Ramos (cell line): ENCODE measurements around the gene RANGRF.
"Not testable (repeated sequence)": the region's sequence is repeated elsewhere in the genome, so short reads cannot be mapped to it uniquely, and the experiment has no call there.

Source experiments
- in situ Hi-C: fragments of 300-500 bp; cut with MboI; formaldehyde crosslinking; loops from one replicate; pipeline ENCODE4 v1.14.3; 2022; ENCODE audit warnings: low sequenced_read_pairs; ENCODE audit not compliant: unreplicated experiment

The RANGRF gene, protein sequence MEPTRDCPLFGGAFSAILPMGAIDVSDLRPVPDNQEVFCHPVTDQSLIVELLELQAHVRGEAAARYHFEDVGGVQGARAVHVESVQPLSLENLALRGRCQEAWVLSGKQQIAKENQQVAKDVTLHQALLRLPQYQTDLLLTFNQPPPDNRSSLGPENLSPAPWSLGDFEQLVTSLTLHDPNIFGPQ

DNA sequence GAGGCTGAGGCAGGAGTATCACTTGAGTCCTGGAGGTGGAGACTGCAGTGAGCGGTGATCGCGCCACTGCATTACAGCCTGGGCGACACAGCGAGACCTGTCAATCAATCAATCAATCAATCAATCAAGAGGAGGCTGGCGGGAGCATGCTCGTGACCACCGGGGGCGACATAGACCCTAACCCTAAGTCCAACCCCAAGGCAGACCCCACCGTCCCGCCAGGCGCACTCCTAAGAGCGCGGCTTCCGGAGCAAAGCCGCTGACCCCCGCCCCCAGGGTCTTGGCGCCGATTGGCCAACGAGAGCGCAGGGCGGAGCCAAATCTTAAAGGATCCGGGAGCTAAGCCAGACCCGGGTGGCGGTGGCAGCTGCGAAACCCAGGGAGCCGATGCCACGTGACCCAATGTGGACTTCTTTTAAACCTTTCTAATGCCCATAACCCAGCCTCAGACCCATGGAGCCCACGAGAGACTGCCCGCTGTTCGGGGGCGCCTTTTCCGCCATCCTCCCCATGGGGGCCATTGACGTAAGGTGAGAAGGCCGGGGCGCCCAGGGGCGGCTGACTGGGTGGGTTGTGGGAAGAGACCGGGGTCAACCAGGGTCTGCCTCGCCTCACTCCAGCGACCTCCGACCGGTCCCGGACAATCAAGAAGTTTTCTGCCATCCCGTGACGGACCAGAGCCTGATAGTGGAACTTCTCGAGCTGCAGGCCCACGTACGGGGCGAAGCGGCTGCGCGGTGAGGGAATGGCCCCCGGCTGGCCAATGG is at the start of gene RANGRF:
Gene RANGRF (plus strand): TSS at position 335 of the 767 bp plus-strand sequence. CDS start 119 bp downstream, at position 454.
- in situ Hi-C loops, result no loop called here

DNA sequence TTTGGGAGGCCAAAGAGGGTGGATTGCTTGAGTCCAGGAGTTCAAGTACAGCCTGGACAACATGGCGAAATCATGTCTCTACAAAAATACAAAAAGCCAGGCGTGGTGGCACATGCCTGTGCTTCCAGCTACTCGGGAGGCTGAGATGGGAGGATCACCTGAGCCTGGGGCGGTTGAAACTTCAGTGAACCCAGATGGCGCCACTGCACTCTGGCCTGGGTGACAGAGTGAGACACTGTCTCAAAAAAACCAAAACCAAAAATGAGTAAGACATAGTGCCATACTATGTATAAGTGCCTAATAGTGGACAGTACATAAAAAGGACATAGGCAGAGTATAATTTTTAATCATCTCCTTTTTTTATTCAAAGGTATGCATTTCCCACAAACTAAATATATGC is 44.6 kb upstream of the RANGRF start:
- in situ Hi-C loops, result no loop called here

DNA sequence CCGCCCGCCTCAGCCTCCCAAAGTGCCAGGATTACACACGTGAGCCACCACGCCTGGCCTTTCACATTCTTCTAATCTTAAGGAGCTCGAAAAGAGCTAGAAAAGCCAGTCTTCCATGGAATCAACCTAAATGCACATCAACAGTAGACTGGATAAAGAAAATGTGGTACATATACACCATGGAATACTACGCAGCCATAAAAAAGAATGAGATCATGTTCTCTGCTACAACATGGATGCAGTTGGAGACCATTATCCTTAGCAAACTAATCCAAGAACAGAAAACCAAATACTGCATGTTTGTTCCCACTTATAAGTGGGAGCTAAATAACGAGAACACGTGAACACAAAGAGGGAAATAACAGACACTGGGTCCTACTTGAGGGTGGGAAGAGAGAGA is 43.7 kb upstream of the RANGRF start:
- in situ Hi-C loops, result no loop called here

DNA sequence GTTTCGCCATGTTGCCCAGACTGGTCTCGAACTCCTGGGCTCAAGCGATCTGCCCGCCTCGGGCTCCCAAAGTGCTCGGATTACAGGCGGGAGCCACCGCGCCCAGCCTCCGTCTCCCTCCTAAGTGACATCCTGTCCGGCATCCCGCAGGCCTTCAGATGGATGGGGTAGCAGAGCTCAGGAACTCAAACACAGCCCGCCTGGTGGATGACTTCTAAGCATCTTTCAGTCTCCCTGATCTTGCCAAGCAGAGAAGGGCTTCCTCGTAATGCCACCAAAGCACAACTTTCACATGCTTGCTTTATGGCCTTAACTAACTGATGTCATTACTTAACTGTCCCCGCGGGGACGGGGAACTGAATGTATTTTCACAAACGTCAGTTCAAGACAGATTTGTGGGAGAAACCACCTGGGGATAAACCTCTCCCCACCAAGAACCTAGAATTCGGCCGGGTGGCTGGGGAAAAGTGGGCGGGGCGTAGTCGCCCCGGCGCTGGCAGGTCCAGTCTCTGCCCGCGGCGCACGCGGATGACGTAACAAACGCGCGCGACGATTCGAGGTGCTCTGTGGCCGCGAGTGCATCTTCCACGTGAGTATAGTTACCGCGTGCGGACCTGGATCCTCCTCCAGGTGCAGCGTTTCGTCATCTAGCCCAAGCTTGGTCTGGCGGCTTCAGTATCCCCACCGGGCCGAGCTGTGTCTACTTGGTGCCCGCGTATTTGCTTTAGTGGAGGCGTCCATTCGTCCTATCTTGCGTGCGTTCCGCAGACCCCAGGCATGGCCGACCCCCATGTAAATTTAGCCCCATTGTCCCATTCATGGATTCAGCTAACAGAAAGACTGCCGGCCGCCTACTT is 39.5 kb upstream of the RANGRF start, which contains the start of gene PFAS:
Gene PFAS (plus strand): TSS at position 539 of the 857 bp plus-strand sequence. CDS start 4,649 bp downstream, outside the sequence.
- in situ Hi-C loops, result no loop called here

DNA sequence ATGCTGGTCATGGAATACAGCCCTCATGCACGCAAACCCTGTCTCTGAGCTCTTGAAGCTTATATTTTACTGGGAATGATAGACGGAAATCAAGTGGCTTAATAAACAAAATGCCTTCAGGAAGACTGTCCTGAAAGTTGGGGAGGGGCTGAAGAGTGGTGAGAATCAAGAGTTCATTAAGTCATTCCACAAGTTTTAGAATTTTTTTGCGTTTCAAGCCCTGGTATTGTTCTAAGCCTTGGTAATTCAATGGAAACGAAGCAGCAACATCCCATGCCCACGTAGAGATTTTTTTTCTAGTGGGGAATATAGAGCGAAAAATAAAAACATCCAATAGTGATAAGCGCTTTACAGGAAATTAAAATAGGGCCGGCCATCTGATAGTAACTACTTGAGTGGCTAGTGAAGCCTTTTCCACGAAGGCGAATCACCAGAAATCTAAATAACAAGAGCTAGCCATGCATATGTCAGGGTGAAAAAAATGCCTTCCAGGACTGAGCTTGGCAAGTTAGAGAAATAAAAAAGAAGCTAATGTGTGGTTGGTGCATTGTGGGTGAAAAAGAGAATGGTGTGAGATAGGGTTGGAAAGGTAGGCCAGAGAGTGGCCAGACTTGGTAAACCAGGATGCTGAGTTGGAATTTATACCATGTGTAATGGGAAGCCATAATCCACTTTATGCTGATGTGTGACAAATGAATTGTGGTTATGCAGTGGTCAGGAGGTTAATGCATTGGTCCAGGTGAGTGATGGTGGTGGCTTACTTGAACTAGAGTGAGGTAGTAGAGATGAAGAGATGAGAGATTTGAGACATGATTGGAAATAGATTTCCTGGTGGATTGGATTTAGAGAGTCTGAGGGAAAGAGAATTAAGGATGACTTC is 38.6 kb upstream of the RANGRF start:
- in situ Hi-C loops, result no loop called here

DNA sequence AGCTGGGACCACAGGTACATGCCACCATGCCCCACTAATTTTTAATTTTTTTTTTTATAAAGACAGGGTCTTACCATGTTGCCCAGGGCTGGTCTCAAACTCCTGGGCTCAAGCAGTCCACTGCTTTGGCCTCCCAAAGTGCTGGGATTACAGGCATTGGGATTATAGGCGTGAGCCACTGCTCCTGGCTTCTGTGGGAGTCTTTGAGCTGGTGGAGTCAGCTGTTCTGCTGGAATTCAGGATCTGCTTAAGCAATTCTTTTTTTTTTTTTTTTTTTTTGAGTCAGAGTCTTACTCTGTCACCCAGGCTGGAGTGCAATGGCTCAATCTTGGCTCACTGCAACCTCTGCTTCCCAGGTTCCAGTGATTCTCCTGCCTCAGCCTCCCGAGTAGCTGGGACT is 37.1 kb upstream of the RANGRF start:
- in situ Hi-C loops, result not testable (repeated sequence)

DNA sequence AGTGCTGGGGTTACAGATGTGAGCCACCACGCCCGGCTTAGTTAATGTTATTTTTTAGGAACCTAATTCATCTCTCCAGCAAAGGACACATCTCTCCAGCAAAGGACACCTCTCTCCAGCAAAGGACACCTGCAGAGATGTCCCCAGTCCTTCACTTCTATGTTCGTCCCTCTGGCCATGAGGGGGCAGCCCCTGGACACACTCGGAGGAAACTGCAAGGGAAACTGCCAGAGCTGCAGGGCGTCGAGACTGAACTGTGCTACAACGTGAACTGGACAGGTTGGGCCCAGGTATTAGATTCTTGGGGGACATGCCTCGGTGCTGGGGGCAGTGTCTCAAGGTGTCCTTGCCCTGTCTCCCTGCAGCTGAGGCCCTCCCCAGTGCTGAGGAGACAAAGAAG is 34.7 kb upstream of the RANGRF start:
- in situ Hi-C loops, result no loop called here

DNA sequence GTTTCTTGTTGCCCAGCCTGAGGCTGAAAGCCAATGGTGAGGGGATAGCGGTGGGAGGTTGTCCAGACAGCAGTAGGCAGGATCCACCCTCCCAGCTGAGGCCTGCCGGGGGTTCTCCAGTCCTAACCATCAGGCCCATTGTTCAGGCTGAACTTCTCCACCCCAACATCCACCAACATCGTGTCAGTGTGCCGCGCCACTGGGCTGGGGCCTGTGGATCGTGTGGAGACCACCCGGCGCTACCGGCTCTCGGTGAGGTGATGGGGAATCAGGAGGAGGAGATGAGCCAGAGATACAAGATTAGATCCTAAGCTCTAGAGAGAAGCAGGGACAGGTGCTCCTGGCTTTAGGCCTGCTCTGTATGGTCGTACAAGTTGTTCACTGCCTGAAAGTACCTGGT is 33.6 kb upstream of the RANGRF start:
- in situ Hi-C loops, result no loop called here

DNA sequence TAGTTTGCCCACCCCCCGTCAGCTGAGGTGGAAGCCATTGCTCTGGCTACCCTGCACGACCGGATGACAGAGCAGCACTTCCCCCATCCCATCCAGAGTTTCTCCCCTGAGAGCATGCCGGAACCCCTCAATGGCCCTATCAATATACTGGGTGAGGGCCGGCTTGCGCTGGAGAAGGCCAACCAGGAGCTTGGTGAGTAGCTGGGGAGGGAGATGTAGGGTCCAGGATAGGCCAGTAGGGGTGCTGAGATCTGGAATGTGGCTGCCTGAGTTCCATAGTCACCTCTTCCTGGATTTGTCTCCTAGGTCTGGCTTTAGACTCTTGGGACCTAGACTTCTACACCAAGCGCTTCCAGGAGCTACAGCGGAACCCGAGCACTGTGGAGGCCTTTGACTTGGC is 33.0 kb upstream of the RANGRF start:
- in situ Hi-C loops, result no loop called here

DNA sequence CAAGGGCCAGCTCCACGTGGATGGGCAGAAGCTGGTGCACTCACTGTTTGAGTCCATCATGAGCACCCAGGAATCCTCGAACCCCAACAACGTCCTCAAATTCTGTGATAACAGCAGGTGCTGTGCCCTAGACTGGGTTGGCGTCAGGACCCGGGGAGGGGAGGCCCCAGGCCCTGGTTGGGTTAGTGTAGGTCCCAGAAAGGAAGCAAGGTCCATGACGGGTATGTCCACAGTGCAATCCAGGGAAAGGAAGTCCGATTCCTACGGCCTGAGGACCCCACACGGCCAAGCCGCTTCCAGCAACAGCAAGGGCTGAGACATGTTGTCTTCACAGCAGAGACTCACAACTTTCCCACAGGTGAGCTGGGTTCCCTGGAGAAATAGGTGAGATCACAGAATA is 32.2 kb upstream of the RANGRF start:
- in situ Hi-C loops, result no loop called here

DNA sequence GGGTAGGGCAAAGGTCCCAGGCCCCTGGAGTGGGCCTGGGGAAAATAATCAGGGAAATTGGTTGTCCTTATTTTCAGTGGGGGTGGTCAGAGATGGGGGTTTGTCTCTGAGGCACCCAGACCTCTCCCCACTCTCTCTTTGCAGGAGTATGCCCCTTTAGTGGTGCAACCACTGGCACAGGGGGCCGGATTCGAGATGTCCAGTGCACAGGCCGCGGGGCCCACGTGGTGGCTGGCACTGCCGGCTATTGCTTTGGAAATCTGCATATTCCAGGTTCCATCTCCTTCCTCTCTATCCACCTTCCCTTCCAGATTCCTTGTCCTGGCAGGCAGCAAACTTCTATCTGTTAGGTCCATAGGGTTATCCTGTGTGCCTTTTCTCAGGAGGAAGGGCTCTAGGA is 31.8 kb upstream of the RANGRF start:
- in situ Hi-C loops, result no loop called here

DNA sequence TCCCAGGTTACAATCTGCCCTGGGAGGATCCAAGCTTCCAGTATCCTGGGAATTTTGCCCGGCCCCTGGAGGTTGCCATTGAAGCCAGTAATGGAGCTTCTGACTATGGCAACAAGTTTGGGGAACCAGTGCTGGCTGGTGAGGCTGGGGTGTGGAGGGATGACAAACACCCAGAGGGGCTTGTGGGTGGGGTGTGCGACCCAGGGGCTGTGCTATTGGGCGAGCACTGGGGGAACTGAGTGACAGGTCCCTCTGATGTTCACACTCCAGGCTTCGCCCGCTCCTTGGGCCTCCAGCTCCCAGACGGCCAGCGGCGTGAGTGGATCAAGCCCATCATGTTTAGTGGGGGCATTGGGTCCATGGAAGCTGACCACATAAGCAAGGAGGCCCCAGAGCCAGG is 30.7 kb upstream of the RANGRF start:
- in situ Hi-C loops, result no loop called here

DNA sequence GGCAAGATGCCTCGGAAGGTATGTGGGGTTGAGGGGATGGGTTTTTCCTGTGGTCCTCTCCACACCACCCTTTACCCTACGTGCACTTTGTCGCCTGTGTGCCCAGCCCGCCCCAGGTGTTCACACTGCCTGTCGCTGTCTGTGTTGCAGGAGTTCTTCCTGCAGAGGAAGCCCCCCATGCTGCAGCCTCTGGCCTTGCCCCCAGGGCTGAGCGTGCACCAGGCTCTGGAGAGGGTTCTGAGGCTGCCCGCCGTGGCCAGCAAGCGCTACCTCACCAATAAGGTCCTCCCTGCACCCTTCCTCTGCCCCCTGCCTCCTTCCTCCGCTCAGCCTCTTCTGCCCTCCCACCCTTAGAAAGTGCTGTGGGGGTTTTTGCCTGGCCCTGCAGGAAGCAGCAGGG is 24.1 kb upstream of the RANGRF start:
- in situ Hi-C loops, result no loop called here

DNA sequence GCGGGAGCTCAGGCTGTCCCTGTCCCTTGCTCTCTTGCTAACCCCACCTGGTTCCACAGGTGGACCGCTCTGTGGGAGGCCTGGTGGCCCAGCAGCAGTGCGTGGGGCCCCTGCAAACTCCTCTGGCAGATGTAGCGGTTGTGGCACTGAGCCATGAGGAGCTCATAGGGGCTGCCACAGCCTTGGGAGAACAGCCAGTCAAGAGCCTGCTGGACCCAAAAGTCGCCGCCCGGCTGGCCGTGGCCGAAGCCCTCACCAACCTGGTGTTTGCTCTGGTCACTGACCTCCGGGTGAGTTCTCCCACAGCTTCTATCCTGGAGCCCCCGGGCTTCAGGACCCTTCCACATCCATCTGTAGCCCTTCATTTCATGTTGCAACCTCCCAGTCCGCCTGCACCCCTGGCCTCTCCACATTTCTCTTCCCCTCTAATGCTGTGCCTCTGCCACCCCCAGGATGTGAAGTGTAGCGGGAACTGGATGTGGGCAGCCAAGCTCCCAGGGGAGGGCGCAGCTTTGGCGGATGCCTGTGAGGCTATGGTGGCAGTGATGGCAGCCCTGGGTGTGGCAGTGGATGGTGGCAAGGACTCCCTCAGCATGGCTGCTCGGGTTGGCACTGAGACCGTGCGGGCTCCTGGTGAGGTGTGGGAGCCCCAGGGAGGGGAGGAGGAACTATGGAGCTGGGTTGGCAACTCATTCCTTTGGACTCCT is 23.5 kb upstream of the RANGRF start:
- in situ Hi-C loops, result no loop called here

DNA sequence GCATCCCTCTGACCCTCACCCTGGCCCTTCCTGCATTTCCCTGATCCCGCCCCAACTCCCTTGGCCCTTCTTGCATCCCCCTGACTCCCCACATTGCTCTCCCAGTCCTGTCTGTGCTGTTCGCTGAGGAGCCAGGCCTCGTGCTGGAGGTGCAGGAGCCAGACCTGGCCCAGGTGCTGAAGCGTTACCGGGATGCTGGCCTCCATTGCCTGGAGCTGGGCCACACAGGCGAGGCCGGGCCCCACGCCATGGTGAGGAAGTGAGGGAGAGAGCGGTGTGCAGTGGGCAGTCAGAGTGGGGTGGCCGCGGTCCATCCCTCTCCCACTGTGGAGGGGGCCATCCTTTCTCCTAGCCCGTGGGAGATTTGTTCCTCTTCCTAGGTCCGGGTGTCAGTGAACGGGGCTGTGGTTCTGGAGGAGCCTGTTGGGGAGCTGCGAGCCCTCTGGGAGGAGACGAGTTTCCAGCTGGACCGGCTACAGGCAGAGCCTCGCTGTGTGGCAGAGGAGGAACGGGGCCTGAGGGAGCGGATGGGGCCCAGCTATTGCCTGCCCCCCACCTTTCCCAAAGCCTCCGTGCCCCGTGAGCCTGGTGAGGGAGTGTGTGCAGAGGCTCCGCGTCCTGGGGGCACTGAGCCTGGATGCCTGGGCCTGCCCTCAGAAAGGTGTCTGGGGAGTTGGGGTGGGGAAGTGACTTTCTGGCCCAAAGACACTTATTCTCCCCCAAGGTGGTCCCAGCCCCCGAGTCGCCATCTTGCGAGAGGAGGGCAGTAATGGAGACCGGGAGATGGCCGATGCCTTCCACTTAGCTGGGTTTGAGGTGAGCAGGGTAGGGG is 21.6 kb upstream of the RANGRF start:
- in situ Hi-C loops, result no loop called here

DNA sequence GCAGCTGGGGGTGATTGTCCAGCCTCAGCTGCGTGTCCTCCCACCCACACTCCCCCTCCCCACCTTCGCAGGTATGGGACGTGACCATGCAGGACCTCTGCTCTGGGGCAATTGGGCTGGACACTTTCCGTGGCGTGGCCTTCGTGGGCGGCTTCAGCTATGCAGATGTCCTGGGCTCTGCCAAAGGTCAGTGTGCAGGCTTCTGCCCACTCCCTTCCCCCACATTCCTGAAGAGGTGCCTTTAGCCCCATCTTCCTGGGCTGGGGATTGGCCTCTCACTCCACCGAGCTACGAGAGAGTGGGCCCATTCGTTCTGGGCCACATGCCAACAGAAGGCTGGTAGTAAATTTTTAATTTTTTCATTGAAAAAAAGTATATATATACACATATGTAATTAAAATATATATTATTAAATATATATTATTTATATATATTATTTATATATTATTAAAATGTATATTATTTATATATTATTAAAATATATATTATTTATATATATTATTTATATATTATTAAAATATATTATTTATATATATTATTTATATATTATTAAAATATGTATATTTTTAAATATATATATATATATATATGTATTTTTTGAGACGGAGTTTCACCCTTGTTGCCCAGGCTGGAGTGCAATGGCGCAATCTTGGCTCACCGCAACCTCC is 20.9 kb upstream of the RANGRF start:
- in situ Hi-C loops, result no loop called here

DNA sequence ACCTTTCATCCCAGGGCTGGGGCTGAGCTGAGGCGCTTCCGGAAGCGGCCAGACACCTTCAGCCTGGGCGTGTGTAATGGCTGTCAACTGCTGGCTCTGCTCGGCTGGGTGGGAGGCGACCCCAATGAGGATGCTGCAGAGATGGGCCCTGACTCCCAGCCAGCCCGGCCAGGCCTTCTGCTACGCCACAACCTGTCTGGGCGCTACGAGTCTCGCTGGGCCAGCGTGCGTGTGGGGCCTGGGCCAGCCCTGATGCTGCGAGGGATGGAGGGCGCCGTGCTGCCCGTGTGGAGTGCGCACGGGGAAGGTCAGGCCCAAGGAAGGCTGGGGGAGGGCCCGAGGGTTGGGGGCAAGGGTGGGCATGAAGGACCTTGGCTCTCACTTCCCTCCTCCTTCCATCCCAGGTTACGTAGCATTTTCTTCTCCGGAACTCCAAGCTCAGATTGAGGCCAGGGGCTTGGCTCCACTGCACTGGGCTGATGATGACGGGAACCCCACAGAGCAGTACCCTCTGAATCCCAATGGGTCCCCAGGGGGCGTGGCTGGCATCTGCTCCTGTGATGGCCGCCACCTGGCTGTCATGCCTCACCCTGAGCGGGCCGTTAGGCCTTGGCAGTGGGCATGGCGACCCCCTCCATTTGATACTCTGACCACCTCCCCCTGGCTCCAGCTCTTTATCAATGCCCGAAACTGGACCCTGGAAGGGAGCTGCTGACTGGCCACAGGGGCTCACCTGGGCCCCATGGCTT is 19.7 kb upstream of the RANGRF start:
- in situ Hi-C loops, result no loop called here
